Measurements from ENCODE around the gene GRAMD1B. TPM values are rescaled to one million over a fixed set of nuclear protein-coding genes. Genes with fewer than 3 reads are reported as not detected.

The GRAMD1B gene
- polyA plus RNA-seq, 3 donors, result 3.2 to 13.9 (median 3.3) TPM

GRCh38 chr11:123457187-123457770 is 27.2 kb downstream of the GRAMD1B start:
- H3K4me2 ChIP-seq (replicated peaks; ENCODE audit: extremely low read depth, low read length, poor library complexity, severe bottlenecking), result peak overlapping the region; percentile 19

GRCh38 chr11:123458501-123458900 is 28.4 kb downstream of the GRAMD1B start:
- Histone ChIP-seq H2AFZ (ENCODE audit: insufficient read depth, low read depth, low read length, poor library complexity, severe bottlenecking) (no peak overlapping the region), H3K9ac (ENCODE audit: insufficient read depth, low read length, poor library complexity, severe bottlenecking) (no peak overlapping the region), H3K27ac (ENCODE audit: low read depth in 1 of 2, low read length in 2 of 2) (peak overlapping the region; percentile 88 to 92), H3K27me3 (ENCODE audit: control insufficient read depth in 2 of 2, insufficient read depth in 2 of 2, low read length in 2 of 2) (no peaks in the 10 kb centered on the region), H3K9me3 (replicated peaks in 1 of 2; ENCODE audit: control insufficient read depth in 1 of 2, insufficient read depth in 1 of 2, low read length in 2 of 2) (no peaks in the 10 kb centered on the region), H3K36me3 (replicated peaks in 1 of 2; ENCODE audit: control insufficient read depth in 1 of 2, insufficient read depth in 2 of 2, low read length in 2 of 2) (no peaks in the 10 kb centered on the region), H3K4me1 (ENCODE audit: control insufficient read depth in 1 of 2, insufficient read depth in 2 of 2, low read length in 2 of 2) (peaks cover 42 to 45% of the 10 kb centered on the region in 2 donors), H3K79me2 (ENCODE audit: insufficient read depth, low read length) (peaks cover 58% of the 10 kb centered on the region), H3K4me3 (replicated peaks in 1 of 3; ENCODE audit: low read depth in 2 of 3, low read length in 3 of 3) (no peak overlapping the region), H3K4me2 (replicated peaks; ENCODE audit: extremely low read depth, low read length, poor library complexity, severe bottlenecking) (no peak overlapping the region), H4K20me1 (ENCODE audit: insufficient read depth, low read length) (no peaks in the 10 kb centered on the region)
- Mint-ChIP-seq H3K9me3 (no peaks in the 10 kb centered on the region), H3K27ac (peak overlapping the region in 6 of 7 donors; percentile 87 to 93 (median 91)), H3K4me1 (peaks cover 52% of the 10 kb centered on the region), H3K27me3 (ENCODE audit: low read depth in 3 of 3) (no peaks in the 10 kb centered on the region), H3K4me3 (no peak overlapping the region), H3K36me3 (peaks cover 10 to 16% of the 10 kb centered on the region in 2 donors)
- intact Hi-C loops (cut with micrococcal nuclease), result no loop called here
- 100% methylated on average over 1 of the region's 2 CpGs for WGBS (ENCODE audit: insufficient coverage)
- no peak for TF ChIP-seq CTCF (IDR thresholded peaks at IDR 0.05)
- no peak for DNase-seq

More at GRCh38 chr11:123457187-123457770, 27.2 kb downstream of the GRAMD1B start:
- no peaks in the 10 kb centered on the region for H3K9me3 ChIP-seq (replicated peaks in 1 of 2; ENCODE audit: control insufficient read depth in 1 of 2, insufficient read depth in 1 of 2, low read length in 2 of 2)
- no peak for TF ChIP-seq CTCF (IDR thresholded peaks at IDR 0.05)
- peaks cover 55 to 57% of the 10 kb centered on the region in 2 donors for H3K4me1 ChIP-seq (ENCODE audit: control insufficient read depth in 1 of 2, insufficient read depth in 2 of 2, low read length in 2 of 2)
- Mint-ChIP-seq H3K27me3 (ENCODE audit: low read depth in 3 of 3) (no peaks in the 10 kb centered on the region), H3K9me3 (no peaks in the 10 kb centered on the region), H3K4me3 (no peak overlapping the region), H3K36me3 (peaks cover 10 to 16% of the 10 kb centered on the region in 2 donors), H3K27ac (peak overlapping the region; percentile 87 to 93 (median 90)), H3K4me1 (peaks cover 61% of the 10 kb centered on the region)
- peak overlapping the region; percentile 22 for H2AFZ ChIP-seq (ENCODE audit: insufficient read depth, low read depth, low read length, poor library complexity, severe bottlenecking)
- peak overlapping the region in 1 of 3 experiments; percentile 12 for H3K4me3 ChIP-seq (replicated peaks in 1 of 3; ENCODE audit: low read depth in 2 of 3, low read length in 3 of 3)
- intact Hi-C loops (cut with micrococcal nuclease), result no loop called here
- no peaks in the 10 kb centered on the region for H3K27me3 ChIP-seq (ENCODE audit: control insufficient read depth in 2 of 2, insufficient read depth in 2 of 2, low read length in 2 of 2)
- H3K27ac ChIP-seq (ENCODE audit: low read depth in 1 of 2, low read length in 2 of 2), result peak overlapping the region; percentile 88 to 92
- no peaks in the 10 kb centered on the region for H3K36me3 ChIP-seq (replicated peaks in 1 of 2; ENCODE audit: control insufficient read depth in 1 of 2, insufficient read depth in 2 of 2, low read length in 2 of 2)
- peak; percentile 85 to 95 (median 93) for DNase-seq
- H3K79me2 ChIP-seq (ENCODE audit: insufficient read depth, low read length), result peaks cover 60% of the 10 kb centered on the region
- 5% methylated on average over 3 of the region's 8 CpGs for WGBS (ENCODE audit: insufficient coverage)
- H4K20me1 ChIP-seq (ENCODE audit: insufficient read depth, low read length), result no peaks in the 10 kb centered on the region
- no peak overlapping the region for H3K9ac ChIP-seq (ENCODE audit: insufficient read depth, low read length, poor library complexity, severe bottlenecking)

Measured in CD14-positive monocyte (primary cell).